HUES6 (cell line): ENCODE results near the gene TMX2.

Experiments used
- H3K27ac ChIP-seq: 2 replicates; pipeline ENCODE4 v1.7.0; 2013; ENCODE audit warnings: low read depth, mild to moderate bottlenecking, low read length, inconsistent platforms
- H3K27me3 ChIP-seq: 2 replicates; pipeline ENCODE4 v1.6.1; 2013; ENCODE audit warnings: low read length; ENCODE audit not compliant: control insufficient read depth, insufficient read depth
- H3K36me3 ChIP-seq: 2 replicates; pipeline ENCODE4 v1.6.1; 2013; ENCODE audit warnings: low read length; ENCODE audit not compliant: control insufficient read depth, insufficient read depth
- H3K4me1 ChIP-seq: 2 replicates; pipeline ENCODE4 v1.6.1; 2013; ENCODE audit warnings: low read length; ENCODE audit not compliant: control insufficient read depth, insufficient read depth
- H3K4me3 ChIP-seq: 2 replicates; pipeline ENCODE4 v1.5.1; 2013; ENCODE audit warnings: low read depth, low read length
- H3K9ac ChIP-seq: one replicate; pipeline ENCODE4 v1.6.1; 2013; ENCODE audit warnings: mild to moderate bottlenecking, low read length
- H3K9me3 ChIP-seq: 2 replicates; pipeline ENCODE4 v1.6.1; 2013; ENCODE audit warnings: low read depth, low read length; ENCODE audit not compliant: control insufficient read depth, insufficient read depth

The TMX2 gene

DNA sequence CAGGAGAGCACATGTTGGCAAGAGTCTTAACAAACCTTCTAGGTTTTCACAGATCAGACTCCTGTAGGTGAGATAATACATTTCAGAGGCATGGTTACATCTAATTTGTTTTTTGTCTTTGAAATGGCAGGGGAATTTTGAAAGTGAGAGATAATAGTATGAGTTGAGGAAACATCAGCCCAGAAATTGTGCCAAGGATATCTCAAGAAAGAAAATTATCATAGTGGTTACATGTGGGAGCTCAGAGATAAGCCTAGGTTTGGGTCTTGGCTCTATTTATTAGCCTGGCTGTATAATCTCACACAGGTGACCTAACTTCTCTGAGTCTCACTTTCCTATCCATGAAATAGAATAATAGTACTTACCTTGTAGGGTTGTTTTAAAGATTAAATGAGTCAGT, 38.8 kb downstream of the TMX2 start:
- no peak overlapping the region for H3K9ac ChIP-seq
- no peaks in the 10 kb centered on the region for H3K36me3 ChIP-seq
- H3K27me3 ChIP-seq: no peaks in the 10 kb centered on the region
- no peak overlapping the region for H3K4me3 ChIP-seq
- peaks cover 4% of the 10 kb centered on the region; the same call in 1 of the 2 replicates for H3K4me1 ChIP-seq
- no peak overlapping the region for H3K27ac ChIP-seq
- H3K9me3 ChIP-seq: no peaks in the 10 kb centered on the region

DNA sequence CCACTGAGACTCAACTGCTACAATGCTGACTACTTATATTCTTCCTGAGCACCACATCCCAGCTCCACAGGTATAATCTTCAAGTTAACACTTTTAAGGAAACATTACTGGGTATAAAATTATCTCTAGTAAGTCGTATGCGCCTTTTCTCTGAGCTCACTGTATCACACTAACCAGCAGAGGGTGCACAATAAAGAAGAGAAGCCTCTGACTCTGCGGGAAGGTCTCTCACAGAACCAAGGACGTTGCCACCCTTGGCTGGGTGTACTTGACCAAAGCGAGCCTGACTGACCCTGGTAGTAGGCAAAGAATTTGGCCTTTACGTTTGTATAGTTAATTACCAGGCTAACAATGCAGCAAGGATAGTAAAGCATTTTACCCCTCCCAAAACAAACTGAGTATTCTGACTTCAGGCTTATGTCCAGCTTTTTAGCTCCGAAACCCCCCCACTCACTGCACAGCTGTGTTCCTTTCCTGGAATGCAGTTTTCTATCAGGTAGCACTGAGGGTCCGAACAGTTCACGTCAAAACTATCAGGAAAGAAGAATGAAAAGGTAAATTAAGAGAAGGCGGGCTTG, 39.4 kb downstream of the TMX2 start, which contains the start of gene BTBD18:
BTBD18 (minus strand) TSS at position 144 of the 578 bp plus-strand sequence. CDS start 631 bp downstream, outside the sequence.
- H3K27ac ChIP-seq: no peak within 1 kb of the TSS
- no peaks in the 10 kb centered on the region for H3K27me3 ChIP-seq
- H3K9ac ChIP-seq: no peak within 1 kb of the TSS
- no peaks in the 10 kb centered on the region for H3K36me3 ChIP-seq
- H3K9me3 ChIP-seq: no peaks in the 10 kb centered on the region
- H3K4me3 ChIP-seq: no peak within 1 kb of the TSS
- peaks cover 6% of the 10 kb centered on the region; the same call in 1 of the 2 replicates for H3K4me1 ChIP-seq

DNA sequence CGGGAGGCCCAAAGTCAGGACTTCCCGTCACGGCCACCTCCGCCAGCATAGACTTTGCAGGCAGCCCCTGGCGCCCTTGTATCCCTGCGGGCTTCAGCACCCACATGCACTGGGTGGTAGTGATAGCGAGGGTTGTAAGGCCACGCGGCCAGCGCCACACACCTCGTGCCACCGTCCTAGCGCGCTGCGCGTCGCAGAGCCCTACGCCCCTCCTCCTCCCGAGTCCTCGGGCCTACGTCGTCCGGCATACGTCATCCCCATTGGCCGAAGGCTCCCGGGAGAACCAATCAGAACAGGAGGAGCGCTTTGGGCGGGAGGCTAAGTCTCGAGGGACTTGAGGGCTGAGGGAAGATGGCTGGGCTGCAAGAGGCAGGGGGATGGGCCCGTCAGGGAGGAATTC, 40.6 kb downstream of the TMX2 start:
- no peaks in the 10 kb centered on the region for H3K36me3 ChIP-seq
- no peaks in the 10 kb centered on the region for H3K27me3 ChIP-seq
- no peak overlapping the region for H3K9ac ChIP-seq
- no peak overlapping the region for H3K27ac ChIP-seq
- no peak overlapping the region for H3K4me3 ChIP-seq
- peaks cover 6% of the 10 kb centered on the region; the same call in 1 of the 2 replicates for H3K4me1 ChIP-seq
- H3K9me3 ChIP-seq: no peaks in the 10 kb centered on the region

DNA sequence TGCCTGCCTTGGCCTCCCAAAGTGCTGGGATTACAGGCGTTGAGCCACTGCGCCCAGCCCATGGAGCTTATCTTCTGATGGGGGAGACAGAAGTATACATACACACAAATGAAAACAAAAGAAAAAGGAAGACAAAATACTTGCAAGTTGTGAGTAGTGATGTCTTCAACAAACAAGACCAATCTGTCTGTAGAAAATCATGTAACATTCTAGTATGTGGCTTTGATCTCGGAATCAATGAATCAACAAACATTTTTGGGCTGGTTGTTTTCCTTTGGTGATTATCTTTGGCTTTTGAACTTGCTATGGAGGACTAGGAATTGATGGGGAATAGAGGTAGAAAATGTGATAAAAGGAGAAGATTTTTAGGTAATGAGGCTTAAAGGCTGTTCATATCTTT, 45.8 kb downstream of the TMX2 start:
- Histone ChIP-seq H3K27ac (no peak overlapping the region), H3K36me3 (no peaks in the 10 kb centered on the region), H3K9me3 (no peaks in the 10 kb centered on the region), H3K4me1 (peaks cover 9% of the 10 kb centered on the region; the same call in 1 of the 2 replicates), H3K27me3 (no peaks in the 10 kb centered on the region), H3K4me3 (no peak overlapping the region), H3K9ac (no peak overlapping the region)

DNA sequence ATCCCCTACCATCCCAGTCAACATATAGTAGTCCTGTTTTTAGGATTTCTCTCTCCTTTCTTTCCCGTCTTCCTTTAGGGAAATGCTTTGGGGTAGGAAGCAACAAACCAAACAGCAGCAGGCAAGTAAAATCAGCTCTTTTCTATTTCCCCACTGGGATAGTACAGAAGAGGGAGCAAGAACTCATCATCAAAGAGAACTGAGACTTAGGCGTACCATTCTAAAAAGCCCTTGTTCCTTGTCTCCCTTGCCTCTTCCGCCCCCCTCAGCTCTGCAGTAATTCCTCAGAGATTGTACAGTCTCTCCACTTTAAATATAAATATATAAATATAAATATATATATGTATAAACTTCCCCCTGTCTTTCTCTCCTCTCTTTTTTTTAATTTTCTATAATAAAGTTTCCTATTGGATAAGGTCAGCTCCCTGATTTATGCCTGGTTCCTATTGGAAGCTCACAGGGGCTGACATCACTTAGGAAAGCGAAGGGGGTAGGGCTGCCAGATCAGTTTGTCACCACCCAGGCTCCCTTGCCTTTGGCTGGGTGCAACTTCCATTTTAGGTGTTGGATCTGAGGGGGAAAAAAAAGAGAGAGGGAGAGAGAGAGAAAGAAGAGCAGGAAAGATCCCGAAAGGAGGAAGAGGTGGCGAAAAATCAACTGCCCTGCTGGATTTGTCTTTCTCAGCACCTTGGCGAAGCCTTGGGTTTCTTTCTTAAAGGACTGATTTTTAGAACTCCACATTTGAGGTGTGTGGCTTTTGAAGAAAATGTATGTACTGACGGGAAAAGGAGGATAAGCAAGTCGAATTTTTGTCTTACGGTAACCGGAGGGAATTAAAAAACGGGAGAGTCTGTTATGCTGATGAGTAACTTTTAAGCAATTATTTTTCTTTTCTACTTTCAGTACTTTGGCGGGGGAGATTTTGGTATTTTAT, 49.2 kb downstream of the TMX2 start, which contains the start of gene CTNND1:
CTNND1 (plus strand) TSS at position 502 of the 934 bp plus-strand sequence. CDS start 29,677 bp downstream, outside the sequence.
- Histone ChIP-seq H3K27me3 (no peaks in the 10 kb centered on the region), H3K4me3 (peak within 1 kb of the TSS; percentile 86), H3K9me3 (no peaks in the 10 kb centered on the region), H3K36me3 (no peaks in the 10 kb centered on the region), H3K27ac (peak within 1 kb of the TSS; percentile 83), H3K4me1 (peaks cover 17% of the 10 kb centered on the region), H3K9ac (peak within 1 kb of the TSS; percentile 90)

DNA sequence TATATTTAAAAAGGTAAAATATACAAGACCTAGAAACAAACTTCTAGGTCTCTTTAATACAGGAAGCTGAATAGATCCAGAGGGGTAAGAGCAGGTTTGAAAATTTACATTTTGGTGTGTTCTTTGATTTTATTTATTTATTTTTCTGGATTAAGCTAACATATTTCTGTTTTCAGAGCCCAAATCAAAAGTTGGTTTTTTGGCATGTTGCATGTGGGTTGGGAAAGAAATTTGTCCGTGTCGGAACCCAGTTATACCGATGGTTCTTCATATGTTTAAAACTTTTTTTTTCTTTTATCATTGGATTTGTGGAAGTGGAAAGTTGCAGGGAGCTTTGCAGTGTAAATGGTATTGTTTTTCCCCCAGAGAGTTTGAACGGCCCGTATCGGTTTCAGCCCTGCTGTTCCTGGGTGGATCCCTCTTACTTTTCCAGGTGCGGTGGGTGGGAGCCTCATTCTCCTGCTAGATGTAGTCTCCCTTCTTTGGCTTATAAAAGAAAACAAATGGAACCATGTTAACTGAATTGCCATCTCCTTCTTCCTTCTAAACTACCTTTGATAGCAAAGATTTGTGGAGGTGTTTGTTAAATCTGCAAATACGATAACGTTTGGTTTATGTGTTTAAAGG, 50.0 kb downstream of the TMX2 start:
- peak overlapping the region; percentile 90 for H3K9ac ChIP-seq

DNA sequence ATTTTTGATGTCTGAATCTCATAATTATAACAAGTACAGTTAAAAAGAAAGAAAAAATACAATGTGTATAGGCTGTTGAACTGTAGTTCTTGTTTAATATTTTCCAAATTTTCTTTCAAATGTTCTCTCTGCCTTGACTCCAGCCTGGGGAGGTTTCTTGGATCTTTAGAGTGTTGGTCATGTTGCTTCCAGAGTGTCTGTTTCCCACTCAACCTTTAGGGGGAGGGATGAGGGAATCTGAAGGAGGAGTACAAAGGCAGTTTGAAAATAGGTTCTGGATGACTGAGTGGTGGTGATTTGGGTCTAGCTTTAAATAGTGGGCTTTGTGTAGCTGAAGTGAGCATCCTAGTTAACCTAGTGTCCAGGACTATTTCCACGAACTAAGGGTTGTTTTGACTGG, 51.2 kb downstream of the TMX2 start:
- Histone ChIP-seq H3K4me3 (peak overlapping the region; percentile 86), H3K9ac (peak overlapping the region; percentile 90), H3K36me3 (peaks cover 6% of the 10 kb centered on the region; the same call in 1 of the 2 replicates)

More for the DNA sequence above, 50.0 kb downstream of the TMX2 start:
- Histone ChIP-seq H3K4me3 (peak overlapping the region; percentile 86), H3K4me1 (peaks cover 17% of the 10 kb centered on the region), H3K27ac (peak overlapping the region; percentile 83), H3K36me3 (peaks cover 4% of the 10 kb centered on the region; the same call in 1 of the 2 replicates), H3K9me3 (no peaks in the 10 kb centered on the region), H3K27me3 (no peaks in the 10 kb centered on the region)

DNA sequence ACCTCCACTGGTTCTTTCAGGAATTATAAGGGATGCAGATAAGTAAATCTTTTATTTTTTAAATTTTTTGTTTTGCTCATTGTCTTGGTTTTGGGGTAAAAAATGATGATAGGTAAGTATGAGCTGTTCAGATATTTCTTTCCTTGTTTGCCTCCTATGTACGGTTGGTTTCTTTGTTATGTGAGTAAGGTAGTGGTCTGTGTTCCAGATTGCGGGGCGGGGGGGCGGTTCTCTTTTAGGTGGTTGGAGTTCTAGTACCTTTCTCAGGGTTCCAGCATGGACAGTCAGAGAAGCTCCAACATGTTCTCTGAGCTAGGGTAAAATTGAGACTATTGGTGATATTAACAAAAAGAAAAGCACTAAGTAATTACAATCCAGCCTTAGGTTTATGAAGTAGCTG, 51.6 kb downstream of the TMX2 start:
- Histone ChIP-seq H3K4me3 (peak overlapping the region; percentile 86), H3K36me3 (peaks cover 6% of the 10 kb centered on the region; the same call in 1 of the 2 replicates), H3K4me1 (peaks cover 17% of the 10 kb centered on the region), H3K9me3 (no peaks in the 10 kb centered on the region), H3K27me3 (no peaks in the 10 kb centered on the region), H3K27ac (no peak overlapping the region), H3K9ac (peak overlapping the region; percentile 90)

More for the DNA sequence above, 51.2 kb downstream of the TMX2 start:
- Histone ChIP-seq H3K27me3 (no peaks in the 10 kb centered on the region), H3K27ac (peak overlapping the region; percentile 83; the same call in 1 of the 2 replicates), H3K4me1 (peaks cover 17% of the 10 kb centered on the region), H3K9me3 (no peaks in the 10 kb centered on the region)

DNA sequence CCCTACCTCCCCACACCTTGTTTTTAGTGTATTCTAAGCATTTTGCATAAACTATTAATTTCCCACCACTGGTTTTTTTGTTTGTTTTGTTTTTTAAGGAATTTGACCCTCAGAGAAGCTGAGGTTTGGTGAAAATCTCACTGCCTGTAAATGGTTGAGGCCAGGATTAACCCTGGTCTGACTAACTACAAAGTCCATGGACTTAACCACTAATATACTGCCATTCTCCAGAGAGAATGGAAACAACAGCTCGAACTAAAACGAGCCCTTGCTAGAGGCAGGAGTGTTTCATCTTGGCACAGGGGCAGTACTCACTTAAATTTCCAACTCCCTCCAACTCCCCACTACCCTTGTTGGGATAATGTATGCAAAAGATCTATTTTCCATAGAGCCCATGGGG, 52.2 kb downstream of the TMX2 start:
- H3K27ac ChIP-seq: no peak overlapping the region
- H3K36me3 ChIP-seq: peaks cover 6% of the 10 kb centered on the region; the same call in 1 of the 2 replicates
- H3K9me3 ChIP-seq: no peaks in the 10 kb centered on the region
- H3K9ac ChIP-seq: no peak overlapping the region
- H3K27me3 ChIP-seq: no peaks in the 10 kb centered on the region
- H3K4me1 ChIP-seq: peaks cover 17% of the 10 kb centered on the region
- H3K4me3 ChIP-seq: peak overlapping the region; percentile 86

DNA sequence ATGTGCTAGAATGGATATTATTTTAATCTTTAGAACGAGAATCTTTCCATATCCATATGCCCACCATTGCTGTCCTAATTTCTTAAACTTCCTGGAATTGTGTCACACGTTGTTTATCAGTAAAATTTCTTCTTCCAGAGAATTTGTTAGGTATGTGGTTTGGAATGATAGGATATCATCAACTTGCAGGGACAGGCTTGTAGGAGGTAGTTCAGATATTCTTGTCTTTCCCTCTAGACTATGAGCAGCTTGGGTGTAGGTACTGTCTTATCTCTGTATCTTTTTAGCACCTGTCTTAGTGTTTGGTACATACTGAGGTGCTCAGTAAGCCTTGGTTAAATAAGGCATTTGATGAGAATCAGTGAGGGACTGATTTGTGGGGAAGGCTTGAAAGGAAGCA, 52.6 kb downstream of the TMX2 start:
- no peaks in the 10 kb centered on the region for H3K27me3 ChIP-seq
- peaks cover 6% of the 10 kb centered on the region; the same call in 1 of the 2 replicates for H3K36me3 ChIP-seq
- no peak overlapping the region for H3K9ac ChIP-seq
- H3K9me3 ChIP-seq: no peaks in the 10 kb centered on the region
- peak overlapping the region; percentile 86 for H3K4me3 ChIP-seq
- peaks cover 17% of the 10 kb centered on the region for H3K4me1 ChIP-seq
- H3K27ac ChIP-seq: no peak overlapping the region
